HFFc6 (cell line): Measurements from ENCODE around the gene ADSS2. TPM values are rescaled to one million over a fixed set of nuclear protein-coding genes. Genes with fewer than 3 reads are reported as not detected.
"Not testable (repeated sequence)": the region's sequence is repeated elsewhere in the genome, so short reads cannot be mapped to it uniquely, and the experiment has no call there.

Experiments
- DNase-seq: peaks from one replicate; pipeline ENCODE4 v3.0.0-alpha.2; 2018
- H3K27ac Mint-ChIP-seq: 2 replicates; pipeline ENCODE4 v1.8.0; 2020; ENCODE audit warnings: mild to moderate bottlenecking, mixed read lengths
- H3K27me3 Mint-ChIP-seq: 2 replicates; pipeline ENCODE4 v1.8.0; 2021; ENCODE audit warnings: mild to moderate bottlenecking, moderate library complexity, mixed read lengths; ENCODE audit not compliant: insufficient read depth
- H3K36me3 Mint-ChIP-seq: 2 replicates; pipeline ENCODE4 v1.8.0; 2021; ENCODE audit warnings: low read depth, mixed read lengths
- H3K4me1 Mint-ChIP-seq: 2 replicates; pipeline ENCODE4 v1.8.0; 2020; ENCODE audit warnings: low read depth, mixed read lengths
- H3K4me3 Mint-ChIP-seq: 2 replicates; pipeline ENCODE4 v1.8.0; 2020; ENCODE audit warnings: mild to moderate bottlenecking, moderate library complexity, mixed read lengths
- H3K9me3 Mint-ChIP-seq: 2 replicates; pipeline ENCODE4 v1.8.0; 2020; ENCODE audit warnings: mild to moderate bottlenecking, mixed read lengths
- CTCF ChIP-seq: fragments of 200-600 bp; sonication (generic); IDR thresholded peaks from 2 replicates; pipeline ENCODE4 v1.5.0; 2021; ENCODE audit warnings: antibody characterized with exemption, mild to moderate bottlenecking
- total RNA-seq, 6 experiments: library from RNA; stranded (reverse); fragmentation: NEBNext Ultra II Directional; extraction: Animal tissue kit (Norgen Biotek cat#: 25700); gene quantifications; 2 replicates in 1 of 6; 3 replicates in 5 of 6; pipeline ENCODE4 v1.2.3, GENCODE V29; 2021

ADSS2 gene
- total RNA-seq, 6 experiments from 2014 or later = 38.6 to 45.0 (median 41.1) TPM

GRCh38 chr1:244376126-244376525, 75.6 kb downstream of the ADSS2 start:
- Mint-ChIP-seq H3K4me3 (no peak overlapping the region), H3K36me3 (no peaks in the 10 kb centered on the region), H3K27me3 (peaks cover 6% of the 10 kb centered on the region; the same call in 1 of the 2 replicates), H3K27ac (no peak overlapping the region), H3K4me1 (peaks cover 5% of the 10 kb centered on the region), H3K9me3 (no peaks in the 10 kb centered on the region)
- no peak for DNase-seq
- no peak for TF ChIP-seq CTCF

DNA sequence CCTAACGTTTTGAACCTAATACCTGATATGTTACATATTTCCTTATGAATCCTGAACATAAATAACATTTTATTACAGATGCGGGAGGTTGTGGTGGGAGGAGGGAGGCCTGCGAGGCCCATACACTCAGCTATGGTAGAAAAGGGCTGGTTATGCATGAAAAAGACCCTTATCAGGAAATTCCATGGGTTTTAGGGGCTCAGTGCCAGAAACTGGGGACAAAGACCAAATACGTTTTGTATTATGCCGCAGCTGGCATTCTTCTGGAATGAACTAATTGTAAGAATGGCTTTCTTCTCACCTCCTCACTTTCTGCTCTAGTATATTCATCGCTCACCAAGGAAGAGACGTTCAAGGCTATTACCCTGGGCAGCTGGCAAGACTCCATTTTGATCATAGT, 76.7 kb downstream of the ADSS2 start:
- Mint-ChIP-seq H3K4me3 (no peak overlapping the region), H3K27ac (no peak overlapping the region), H3K9me3 (no peaks in the 10 kb centered on the region), H3K4me1 (peaks cover 4% of the 10 kb centered on the region; the same call in 1 of the 2 replicates), H3K27me3 (peaks cover 8% of the 10 kb centered on the region; the same call in 1 of the 2 replicates), H3K36me3 (no peaks in the 10 kb centered on the region)
- DNase-seq = no peak
- TF ChIP-seq CTCF = no peak

- H3K9me3 Mint-ChIP-seq, H3K4me1 Mint-ChIP-seq, H3K4me3 Mint-ChIP-seq, H3K27me3 Mint-ChIP-seq, DNase-seq, H3K27ac Mint-ChIP-seq, H3K36me3 Mint-ChIP-seq: not testable (repeated sequence)
These were observed 77.2 kb downstream of the ADSS2 start for GRCh38 chr1:244374484-244374883.

GRCh38 chr1:244371242-244372141, 80.2 kb downstream of the ADSS2 start:
- Mint-ChIP-seq H3K27me3 (peaks cover 8% of the 10 kb centered on the region; the same call in 1 of the 2 replicates), H3K4me3 (no peak overlapping the region), H3K36me3 (no peaks in the 10 kb centered on the region), H3K4me1 (peaks cover 4% of the 10 kb centered on the region; the same call in 1 of the 2 replicates), H3K9me3 (no peaks in the 10 kb centered on the region), H3K27ac (no peak overlapping the region)
- no peak for DNase-seq
- no peak for TF ChIP-seq CTCF

DNA sequence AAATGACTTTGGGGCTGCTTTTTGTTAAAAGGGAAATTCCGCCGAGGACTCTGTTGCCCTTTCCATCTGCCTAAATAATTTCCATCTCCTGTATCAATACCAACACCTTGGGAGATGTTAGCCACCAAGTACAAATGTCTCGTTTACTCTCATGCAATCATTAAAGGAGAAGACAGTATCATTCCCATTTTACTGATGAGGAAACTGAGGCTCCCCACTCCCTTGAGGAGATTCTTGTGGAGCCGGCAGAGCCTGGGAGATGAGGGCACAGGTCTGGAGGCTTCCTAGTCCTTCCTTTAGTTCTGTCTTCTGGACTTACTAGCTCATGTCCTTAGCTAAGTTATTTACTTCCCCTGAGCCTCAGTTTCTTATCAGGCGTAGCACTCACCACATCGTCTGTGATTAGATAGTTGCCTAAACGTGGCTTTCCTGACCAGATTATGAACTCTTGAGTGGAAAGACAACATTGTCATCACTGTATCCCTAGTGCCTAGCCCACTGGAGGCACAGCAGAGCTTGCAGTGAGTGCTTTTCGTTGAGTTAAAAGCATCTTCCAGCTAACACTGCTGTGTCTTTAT, 81.6 kb downstream of the ADSS2 start:
- peaks cover 4% of the 10 kb centered on the region; the same call in 1 of the 2 replicates for H3K4me1 Mint-ChIP-seq
- no peak overlapping the region for H3K4me3 Mint-ChIP-seq
- no peak for DNase-seq
- TF ChIP-seq CTCF = no peak
- H3K27me3 Mint-ChIP-seq = peaks cover 8% of the 10 kb centered on the region; the same call in 1 of the 2 replicates
- peaks cover 2% of the 10 kb centered on the region for H3K9me3 Mint-ChIP-seq
- peaks cover 4% of the 10 kb centered on the region; the same call in 1 of the 2 replicates for H3K36me3 Mint-ChIP-seq
- no peak overlapping the region for H3K27ac Mint-ChIP-seq
